GM21367 (cell line): Measurements from ENCODE around the gene DGKQ.
"Not testable (repeated sequence)": the region's sequence is repeated elsewhere in the genome, so short reads cannot be mapped to it uniquely, and the experiment has no call there.

Experiments
- ATAC-seq: cut with Tn5 transposase; IDR thresholded peaks from one replicate; pipeline ENCODE4 v1.9.1; 2021; ENCODE audit not compliant: unreplicated experiment

DGKQ gene

GRCh38 chr4:952881-953573, 20.3 kb downstream of the DGKQ start:
- ATAC-seq: no peak

GRCh38 chr4:951594-952468, 21.5 kb downstream of the DGKQ start:
- ATAC-seq: no peak

- no peak for ATAC-seq
These were observed 22.2 kb downstream of the DGKQ start for GRCh38 chr4:951186-951585.

- ATAC-seq: no peak
These were observed 23.0 kb downstream of the DGKQ start for GRCh38 chr4:950136-951020.

- ATAC-seq: no peak
These were observed 23.7 kb downstream of the DGKQ start for GRCh38 chr4:949656-950055.

- no peak for ATAC-seq
These were observed 24.5 kb downstream of the DGKQ start for GRCh38 chr4:948936-949300.

GRCh38 chr4:948101-948935, 25.1 kb downstream of the DGKQ start:
- no peak for ATAC-seq

- ATAC-seq: no peak
These were observed 25.8 kb downstream of the DGKQ start for GRCh38 chr4:947491-947971.

- ATAC-seq: no peak
These were observed 26.6 kb downstream of the DGKQ start for GRCh38 chr4:946517-947471.

GRCh38 chr4:946103-946450, 27.3 kb downstream of the DGKQ start:
- ATAC-seq: no peak

GRCh38 chr4:945274-946102, 27.9 kb downstream of the DGKQ start:
- ATAC-seq: no peak

- not testable (repeated sequence) for ATAC-seq
These were observed 33.9 kb downstream of the DGKQ start for GRCh38 chr4:939508-939907.

GRCh38 chr4:932713-933070, 40.7 kb downstream of the DGKQ start:
- no peak for ATAC-seq

GRCh38 chr4:931960-932712, 41.2 kb downstream of the DGKQ start, which contains the start of the genes GAK and TMEM175:
Gene GAK, minus strand, starts transcription at chr4:932316. Its CDS starts 129 bp downstream, at chr4:932187.
Gene TMEM175, plus strand, starts transcription at chr4:932460. Its CDS starts 15,280 bp downstream, at chr4:947740.
- ATAC-seq: peak; percentile 86

- ATAC-seq: no peak
These were observed 42.0 kb downstream of the DGKQ start for GRCh38 chr4:931194-931959.

- no peak for ATAC-seq
These were observed 42.6 kb downstream of the DGKQ start for GRCh38 chr4:930827-931193.

GRCh38 chr4:930028-930551, 43.3 kb downstream of the DGKQ start:
- no peak for ATAC-seq
